Stimulated activated CD4-positive, alpha-beta T cell treated with anti-CD3 and anti-CD28 coated beads, Interleukin-1b, Interleukin-23, amount 100 ng/mL, for 1 hour (primary cell): ENCODE measurements around the gene FANCM.

Experiments used
- DNase-seq, 2 donors: peaks; one replicate each; pipeline ENCODE4 v3.0.0-alpha.2; 2020; ENCODE audit warnings: low read depth in 2 of 2

FANCM gene, protein sequence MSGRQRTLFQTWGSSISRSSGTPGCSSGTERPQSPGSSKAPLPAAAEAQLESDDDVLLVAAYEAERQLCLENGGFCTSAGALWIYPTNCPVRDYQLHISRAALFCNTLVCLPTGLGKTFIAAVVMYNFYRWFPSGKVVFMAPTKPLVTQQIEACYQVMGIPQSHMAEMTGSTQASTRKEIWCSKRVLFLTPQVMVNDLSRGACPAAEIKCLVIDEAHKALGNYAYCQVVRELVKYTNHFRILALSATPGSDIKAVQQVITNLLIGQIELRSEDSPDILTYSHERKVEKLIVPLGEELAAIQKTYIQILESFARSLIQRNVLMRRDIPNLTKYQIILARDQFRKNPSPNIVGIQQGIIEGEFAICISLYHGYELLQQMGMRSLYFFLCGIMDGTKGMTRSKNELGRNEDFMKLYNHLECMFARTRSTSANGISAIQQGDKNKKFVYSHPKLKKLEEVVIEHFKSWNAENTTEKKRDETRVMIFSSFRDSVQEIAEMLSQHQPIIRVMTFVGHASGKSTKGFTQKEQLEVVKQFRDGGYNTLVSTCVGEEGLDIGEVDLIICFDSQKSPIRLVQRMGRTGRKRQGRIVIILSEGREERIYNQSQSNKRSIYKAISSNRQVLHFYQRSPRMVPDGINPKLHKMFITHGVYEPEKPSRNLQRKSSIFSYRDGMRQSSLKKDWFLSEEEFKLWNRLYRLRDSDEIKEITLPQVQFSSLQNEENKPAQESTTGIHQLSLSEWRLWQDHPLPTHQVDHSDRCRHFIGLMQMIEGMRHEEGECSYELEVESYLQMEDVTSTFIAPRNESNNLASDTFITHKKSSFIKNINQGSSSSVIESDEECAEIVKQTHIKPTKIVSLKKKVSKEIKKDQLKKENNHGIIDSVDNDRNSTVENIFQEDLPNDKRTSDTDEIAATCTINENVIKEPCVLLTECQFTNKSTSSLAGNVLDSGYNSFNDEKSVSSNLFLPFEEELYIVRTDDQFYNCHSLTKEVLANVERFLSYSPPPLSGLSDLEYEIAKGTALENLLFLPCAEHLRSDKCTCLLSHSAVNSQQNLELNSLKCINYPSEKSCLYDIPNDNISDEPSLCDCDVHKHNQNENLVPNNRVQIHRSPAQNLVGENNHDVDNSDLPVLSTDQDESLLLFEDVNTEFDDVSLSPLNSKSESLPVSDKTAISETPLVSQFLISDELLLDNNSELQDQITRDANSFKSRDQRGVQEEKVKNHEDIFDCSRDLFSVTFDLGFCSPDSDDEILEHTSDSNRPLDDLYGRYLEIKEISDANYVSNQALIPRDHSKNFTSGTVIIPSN (N-terminal part only)

DNA sequence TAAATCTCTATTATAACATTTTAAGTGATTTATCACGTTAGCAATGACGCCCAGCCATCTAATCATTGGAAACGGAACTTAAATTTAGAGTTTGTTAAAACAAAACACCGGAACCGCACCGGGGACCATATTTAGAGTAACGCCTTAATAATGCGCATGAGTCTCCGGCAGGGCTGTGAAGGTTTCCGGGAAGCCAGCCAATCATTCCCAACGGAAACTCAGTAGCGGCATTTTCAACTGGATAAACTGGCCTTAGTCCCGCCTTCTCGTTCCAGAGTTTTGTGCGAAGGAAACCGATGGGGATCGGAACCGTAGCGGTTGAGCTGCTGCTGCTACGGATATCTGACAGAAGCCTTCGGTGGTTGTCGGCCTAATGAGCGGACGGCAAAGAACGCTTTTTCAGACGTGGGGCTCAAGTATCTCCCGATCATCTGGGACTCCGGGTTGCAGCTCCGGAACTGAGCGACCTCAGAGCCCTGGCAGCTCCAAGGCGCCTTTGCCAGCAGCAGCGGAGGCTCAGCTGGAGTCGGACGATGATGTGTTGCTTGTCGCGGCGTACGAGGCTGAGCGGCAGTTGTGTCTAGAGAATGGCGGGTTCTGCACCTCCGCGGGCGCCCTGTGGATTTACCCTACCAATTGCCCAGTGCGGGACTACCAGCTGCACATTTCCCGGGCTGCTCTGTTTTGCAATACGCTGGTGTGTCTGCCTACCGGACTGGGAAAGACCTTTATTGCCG is at the start of gene FANCM:
FANCM (plus strand) TSS at position 272 of the 737 bp plus-strand sequence; CDS start at position 374, 102 bp downstream.
- peak; percentile 63 to 65 for DNase-seq

DNA sequence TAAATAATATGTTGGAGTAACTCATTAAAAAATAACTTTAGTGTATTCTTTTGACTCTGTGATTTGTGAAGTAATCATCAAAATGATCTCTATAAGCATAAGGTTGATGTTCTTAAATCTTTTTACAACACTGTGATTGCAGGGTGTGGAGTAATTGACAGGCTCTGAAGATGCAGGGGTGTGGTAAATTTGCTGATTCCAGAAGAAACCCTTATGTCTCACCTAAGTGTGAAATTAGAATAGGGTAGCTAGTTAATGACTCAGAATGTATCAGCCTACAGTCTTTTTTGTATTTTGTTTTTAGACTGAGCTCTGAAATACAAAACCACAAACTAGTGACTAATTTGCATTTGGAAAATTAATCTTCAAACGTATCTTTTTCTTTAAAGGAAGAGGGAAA is 45.9 kb upstream of the FANCM start:
- DNase-seq: no peak

DNA sequence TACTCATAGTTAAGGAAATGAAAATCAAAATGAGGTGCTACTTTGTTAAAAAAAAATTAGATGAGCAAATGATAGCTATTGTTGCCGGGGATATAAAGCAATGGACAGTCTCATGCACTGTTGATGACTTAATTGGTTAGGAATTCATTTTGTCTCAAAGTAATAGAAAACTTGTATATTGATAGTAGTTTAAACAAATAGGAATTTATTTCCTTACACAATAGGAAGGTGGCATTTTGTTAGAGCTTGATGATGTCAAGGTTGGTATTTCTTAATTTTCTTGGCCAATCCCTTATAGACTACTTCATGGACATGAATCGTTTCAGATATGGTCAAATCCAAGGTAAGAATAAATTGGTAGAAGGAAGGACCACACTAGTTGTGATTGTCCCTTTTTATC is 44.0 kb upstream of the FANCM start:
- DNase-seq: no peak

DNA sequence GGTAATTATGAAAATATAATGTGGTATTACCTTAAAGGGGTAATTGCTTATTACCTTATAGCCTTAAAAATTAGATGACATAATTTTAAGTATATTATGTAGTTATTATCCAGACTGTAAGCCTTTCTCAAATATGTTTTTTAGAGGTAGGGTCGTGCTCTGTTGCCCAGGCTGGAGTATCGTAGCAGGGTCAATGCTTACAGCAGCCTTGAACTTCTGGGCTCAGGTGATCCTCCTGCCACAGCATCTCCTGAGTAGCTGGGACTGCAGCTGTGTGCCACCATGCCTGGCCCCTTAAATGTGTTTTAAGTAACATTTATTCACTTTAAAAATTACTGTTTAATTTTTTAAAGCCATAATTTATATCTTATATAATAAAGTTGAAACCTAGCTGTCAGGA is 41.5 kb upstream of the FANCM start:
- DNase-seq: no peak

DNA sequence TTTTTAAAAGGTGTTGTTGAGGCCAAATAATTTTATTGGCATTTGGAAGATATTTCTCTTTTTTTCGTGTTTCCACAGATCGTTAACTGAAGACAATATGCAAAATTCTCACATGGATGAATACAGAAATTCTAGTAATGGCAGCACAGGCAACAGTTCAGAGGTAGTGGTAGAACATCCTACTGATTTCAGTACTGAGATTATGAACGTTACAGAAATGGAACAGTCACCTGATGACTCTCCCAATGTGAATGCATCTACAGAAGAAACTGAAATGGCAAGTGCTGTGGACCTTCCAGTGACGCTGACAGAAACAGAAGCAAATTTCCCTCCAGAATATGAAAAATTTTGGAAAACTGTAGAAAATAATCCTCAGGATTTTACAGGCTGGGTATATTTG is 40.6 kb upstream of the FANCM start:
- DNase-seq: no peak

DNA sequence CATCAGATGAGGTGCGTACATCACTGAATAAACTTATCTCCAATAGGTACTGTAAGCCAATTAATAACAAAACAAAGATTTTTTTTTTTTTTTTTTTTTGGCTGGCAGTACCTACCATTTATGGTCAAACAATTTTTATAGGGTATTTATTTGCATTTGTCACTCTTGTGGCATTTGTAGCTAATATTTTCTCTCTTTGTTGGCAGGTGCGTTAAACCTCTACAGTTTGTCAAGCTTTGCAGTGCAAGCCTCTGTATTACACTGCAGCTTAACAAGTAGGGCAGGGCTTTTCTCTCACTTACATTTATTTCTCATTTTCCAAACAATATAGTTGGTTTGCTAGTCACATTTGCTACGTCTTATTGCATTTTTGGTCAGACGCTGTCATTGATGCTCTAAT is 39.5 kb upstream of the FANCM start:
- no peak for DNase-seq

DNA sequence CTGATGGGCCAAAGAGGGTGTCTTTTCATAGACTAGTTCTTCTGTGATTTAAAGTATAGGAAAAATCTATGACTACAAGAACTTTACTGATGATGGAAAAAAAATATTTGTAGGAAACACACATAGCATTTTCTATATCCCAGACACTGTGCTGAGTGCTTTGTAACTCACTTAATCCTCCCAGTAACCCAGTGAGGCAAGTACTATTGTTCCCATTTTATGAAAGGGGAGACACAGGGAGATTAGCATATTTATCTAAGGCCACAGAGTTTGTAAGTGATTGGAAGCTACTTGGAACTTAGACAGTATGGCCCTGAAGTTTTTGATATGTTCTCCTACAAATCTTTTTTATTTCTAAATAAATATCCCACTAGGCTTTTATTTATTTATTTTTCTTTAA is 31.9 kb upstream of the FANCM start:
- DNase-seq: no peak

DNA sequence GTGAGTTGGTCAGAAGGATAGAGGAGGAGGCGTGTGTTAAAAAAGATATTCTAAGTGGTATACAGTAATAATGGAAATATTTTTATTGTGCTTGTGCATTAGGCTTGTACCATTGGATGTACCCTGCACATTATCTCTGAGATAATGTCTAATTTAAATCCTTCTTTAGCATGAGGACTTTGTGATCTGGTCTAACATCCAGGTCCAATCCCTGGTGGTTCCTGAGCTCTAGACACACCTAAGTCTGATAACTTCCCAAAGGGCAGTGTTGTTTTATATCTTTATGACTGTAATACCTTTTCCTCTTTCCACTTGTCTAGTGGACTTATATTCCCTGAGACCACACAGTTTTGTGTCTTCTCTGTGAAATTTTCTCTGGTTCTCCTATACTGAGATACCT is 31.2 kb upstream of the FANCM start:
- DNase-seq: no peak

DNA sequence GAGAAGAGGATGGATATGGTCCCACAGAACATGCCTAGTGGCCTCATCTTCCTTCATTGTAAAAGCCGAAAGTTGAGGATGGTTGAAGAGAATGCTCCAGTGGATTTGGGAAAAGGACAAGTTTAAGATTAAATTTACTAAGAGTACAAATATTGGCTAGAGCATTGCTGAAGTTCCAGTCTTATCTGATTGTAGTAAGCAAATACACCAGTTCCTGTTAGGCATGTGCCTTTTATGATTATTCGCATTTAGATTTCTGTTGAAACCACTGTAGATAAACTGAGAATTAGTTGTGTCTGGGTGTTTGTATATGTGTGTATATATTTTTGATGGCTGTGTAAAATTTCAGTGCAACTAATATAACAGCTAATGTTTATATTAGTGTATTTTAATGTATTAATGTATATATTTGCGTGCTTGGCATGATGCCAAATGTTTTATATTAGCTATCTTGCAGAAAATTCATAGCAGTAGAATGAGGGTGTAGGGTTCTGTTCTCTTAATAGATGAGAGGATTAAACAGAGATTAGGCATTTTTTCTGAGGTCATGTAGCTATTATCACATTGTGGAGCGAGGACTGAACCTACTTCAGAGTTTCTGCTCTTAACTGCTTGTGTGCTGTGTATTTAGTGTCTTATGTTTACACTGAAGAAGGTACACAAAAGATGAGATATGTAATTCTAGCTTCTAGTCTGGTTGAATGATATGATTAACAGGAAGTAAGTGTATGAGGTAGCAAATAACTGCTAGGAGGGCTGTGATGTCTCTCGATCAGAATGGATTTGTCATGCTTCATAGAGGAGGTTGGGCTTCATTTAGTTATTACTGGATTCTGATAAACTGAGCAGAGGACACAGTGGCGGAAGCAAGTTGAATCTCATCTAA is 22.6 kb upstream of the FANCM start:
- DNase-seq: no peak

DNA sequence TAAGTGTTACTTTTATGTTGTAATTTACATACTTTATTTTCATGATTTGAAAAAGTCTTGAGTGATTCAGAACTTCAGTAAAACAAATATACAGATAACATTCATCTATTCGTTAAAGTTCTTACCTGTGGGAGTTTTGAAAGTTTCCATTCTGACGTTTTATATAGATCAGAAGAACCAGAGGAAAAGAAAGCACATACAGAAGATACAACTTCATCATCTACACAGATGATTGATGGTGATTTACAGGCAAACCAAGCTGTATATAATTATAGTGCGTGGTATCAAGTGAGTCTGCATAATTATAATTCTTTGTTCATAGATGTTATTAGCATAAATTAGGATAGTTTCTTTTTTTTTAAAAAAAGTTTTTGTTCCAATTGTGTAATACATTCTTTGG is 21.4 kb upstream of the FANCM start:
- no peak for DNase-seq

DNA sequence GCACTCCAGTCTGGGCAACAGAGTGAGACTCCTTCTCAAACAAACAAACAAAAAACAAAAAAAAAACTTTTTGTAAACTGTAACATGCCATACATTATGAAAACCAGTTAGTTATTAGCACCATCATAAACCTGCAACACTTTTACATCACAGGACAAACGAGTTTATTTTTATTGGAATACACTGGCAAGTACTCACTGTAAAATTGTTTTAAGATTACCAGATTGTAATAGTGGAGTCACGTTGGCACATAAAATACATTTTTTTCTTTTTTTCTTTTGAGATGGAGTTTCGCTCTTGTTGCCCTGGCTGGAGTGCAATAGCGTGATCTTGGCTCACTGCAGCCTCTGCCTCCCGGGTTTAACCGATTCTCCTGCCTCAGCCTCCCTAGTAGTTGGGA is 17.1 kb upstream of the FANCM start:
- DNase-seq: no peak

DNA sequence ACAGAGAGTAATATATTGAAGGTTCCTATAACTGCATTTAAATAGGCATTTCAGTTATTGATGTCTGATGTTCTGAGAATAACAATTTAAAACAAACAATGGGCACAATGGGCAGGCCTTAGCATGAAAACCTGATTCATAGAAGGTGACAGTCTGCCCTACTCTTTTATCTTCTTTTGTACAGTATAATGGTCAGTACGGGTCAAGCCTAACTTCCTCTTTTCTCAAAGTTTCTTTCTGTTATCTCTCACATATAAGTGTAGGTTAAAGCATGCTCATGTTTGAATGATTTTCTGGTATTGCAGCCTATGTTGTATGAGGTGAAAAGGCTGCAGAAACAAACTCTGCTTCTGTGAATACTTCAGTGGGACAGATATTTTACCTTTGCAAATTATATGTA is 15.6 kb upstream of the FANCM start:
- no peak for DNase-seq

DNA sequence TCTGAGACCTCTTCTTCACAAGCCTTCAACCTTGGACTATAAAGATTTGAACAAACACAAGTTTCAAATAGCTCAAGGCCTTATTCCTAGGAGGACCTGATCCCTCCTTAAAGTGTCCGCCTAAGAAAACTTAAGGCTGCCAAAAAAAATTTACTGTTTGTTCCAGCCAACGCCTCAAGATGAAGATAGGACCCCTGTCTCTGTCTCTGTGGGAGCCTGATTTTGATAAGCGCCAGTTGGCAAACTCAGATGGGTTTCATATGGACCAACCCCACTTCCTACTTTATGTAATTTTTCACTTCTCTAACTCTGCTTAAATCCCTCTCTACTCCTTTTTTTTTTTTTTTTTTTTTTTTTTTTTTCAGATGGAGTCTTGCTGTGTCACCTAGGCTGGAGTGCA is 12.5 kb upstream of the FANCM start:
- no peak for DNase-seq

DNA sequence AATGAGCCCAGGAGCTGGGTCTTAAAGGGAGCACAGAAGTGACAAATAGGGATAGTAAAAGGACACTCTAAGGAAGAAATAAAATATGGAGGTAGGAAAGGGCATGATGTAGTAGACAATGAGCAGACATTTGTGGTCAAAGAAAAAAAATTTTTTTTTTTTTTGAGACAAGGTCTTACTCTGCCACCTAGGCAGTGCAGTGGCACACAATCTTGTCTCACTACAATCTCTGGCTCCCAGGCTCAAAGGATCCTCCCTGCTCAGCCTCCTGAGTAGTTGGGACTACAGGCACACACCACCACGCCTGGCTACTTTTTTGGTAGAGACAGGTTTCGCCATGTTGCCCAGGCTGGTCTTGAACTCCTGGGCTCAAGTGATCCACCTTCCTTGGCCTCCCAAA is 10.0 kb upstream of the FANCM start:
- no peak for DNase-seq

DNA sequence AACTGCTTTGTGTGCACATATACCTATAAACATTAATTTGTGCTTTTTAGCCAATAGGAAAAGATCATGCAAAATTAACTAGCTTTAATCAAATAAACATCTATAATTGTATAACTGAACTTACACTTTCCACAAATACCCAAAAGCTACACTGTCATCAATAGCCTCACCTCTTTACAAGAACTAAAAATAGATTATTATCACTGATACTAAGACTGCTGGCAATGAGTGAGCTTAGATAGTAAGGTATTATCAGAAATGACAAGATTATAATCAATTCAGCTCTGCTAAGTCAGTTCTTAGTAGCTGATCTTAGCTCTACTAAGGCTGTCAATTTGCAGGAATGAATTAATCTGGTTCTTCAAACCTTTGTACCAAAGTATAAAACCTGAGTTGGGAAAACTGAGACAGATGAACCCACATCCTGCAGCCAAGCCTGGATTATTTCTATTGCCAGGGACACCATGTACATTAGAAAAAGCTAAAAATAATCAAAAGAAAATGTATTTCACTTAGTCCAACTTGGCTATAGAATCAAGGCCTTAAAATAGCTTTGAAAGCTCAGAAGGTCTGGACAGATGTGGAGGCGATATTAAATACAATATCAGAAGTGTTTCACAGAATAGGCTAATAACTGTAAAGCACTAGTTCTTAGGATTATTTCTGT is 6.6 kb upstream of the FANCM start:
- DNase-seq: no peak

DNA sequence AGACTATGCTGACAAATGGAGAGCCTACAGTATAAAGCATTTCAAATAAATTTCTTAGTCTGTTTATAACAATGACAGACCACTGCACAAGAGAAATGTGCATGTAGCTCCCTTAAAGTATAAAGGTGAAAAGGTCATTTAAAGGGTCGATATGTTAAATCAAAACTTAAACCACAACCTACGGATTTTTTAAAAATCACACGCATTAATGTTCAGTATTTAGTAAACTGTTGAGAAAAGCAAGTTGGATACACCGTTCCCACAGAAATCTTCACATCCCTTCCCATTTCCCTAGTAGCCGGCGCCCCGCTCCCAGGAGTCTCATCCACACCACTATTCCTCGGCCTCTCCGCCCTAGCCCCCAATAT is 2.1 kb upstream of the FANCM start:
- no peak for DNase-seq

DNA sequence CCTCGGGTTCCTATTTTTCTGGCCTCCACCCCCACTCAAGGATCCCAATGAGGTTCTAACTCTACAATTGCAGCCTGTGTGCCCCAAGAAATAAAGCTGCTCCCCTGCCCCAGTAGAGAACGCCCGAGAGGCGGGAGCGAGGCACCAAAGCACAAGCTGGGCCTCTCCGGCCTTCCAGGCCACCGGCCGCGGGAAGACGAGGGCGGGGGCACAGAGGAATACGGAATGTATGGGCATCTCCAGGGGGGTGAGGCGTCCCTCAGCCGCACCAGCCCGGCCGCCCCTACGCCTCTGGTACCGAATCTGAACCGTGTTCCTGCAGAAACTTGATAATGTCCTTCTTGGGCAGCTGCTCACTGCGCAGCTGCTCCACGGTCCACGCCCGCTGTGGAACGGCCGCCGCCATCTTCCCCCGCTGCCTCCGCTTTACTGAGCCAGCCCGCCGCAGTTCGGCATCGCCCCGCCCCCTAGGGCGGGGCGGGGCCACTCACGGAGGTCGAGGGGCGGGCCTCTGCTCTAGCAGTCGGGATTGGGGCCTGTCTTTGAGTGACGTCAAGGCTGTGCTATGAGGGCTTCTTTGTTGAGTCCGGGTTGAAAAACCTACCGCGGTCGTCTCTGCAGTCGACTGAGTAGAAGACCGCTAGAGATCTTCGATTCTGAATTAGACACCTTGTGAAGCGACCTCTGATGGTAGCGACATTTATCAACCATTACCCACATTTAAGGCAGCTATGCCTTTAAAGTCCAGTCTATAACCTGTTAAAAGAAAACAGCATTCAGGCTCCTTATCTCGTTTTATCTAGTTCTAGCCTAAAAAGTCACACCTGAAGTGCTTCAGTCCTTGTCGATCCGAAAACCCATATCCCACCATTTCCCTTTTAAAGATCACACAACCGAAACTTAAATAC is 1.4 kb upstream of the FANCM start, which contains the start of gene FKBP3:
FKBP3 (minus strand) TSS at position 431 of the 908 bp plus-strand sequence; CDS start at position 406, 25 bp downstream.
- DNase-seq: peak; percentile 89

DNA sequence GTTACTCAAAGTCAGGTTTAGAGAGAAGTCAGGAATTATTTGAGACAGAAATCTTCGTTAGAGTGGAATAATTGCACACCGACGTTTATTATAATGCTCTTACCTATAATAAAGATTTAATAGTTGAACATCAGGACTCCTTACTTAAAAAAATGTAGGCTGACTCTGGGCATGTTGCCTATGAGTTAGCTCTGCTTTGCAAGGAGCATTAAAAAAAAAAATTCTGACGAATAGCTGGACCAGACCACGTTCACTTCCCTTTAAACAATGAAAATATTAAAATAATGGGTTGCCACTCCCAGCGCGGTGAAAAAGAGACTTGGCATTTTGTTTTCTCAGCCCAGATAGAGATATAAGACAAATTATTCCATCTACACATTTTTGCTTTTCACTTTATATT is 574 bp upstream of the FANCM start:
- DNase-seq: no peak

DNA sequence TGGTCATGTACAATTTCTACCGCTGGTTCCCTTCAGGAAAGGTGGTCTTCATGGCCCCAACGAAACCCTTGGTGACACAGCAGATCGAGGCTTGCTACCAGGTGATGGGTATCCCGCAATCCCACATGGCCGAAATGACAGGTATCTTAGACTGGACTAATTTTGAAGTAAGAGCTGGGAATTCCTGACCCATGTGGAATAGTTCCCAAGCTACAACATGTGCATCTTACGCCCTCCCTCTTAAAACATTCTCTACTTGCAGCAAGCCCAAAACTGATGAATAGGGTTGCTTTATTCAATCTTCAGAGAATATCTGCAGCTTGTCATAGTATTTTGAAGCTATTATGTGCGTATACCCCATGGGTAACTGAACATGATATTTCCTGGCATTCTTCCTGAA is 669 bp downstream of the FANCM start:
- DNase-seq: no peak
